ENCODE data around the gene CD83. TPM values are rescaled to one million over a fixed set of nuclear protein-coding genes. Genes with fewer than 3 reads are reported as not detected.

Gene CD83
- total RNA-seq, 1 experiment from 2014 or later: 1.0 TPM

DNA sequence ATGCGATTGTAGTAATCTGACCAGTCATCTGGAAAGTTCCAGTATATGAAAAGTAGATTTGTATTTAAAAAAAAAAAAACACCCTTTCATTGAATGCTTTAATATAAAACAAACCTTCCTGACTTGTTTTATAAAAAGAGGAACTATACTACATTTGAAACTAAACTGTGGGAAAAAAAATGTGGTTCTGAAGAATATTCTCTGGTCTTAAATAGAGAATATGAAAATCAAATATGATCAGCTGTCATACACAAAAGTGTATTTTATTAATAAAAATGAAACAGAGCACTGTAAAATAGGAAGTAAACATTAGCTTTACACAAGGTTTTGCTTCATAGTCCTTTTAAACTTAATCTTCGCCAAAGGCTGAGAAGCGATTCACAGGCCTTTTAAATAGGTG lies 25.3 kb upstream of the CD83 start:
- no peak overlapping the region for H3K4me3 ChIP-seq (ENCODE audit: low read depth, low read length)
- no peaks in the 10 kb centered on the region for H3K4me1 Mint-ChIP-seq (ENCODE audit: low read depth, unreplicated experiment)
- H3K36me3 ChIP-seq (ENCODE audit: control insufficient read depth, insufficient read depth, low read length): no peaks in the 10 kb centered on the region
- intact Hi-C loops (cut with micrococcal nuclease; ENCODE audit: unreplicated experiment): no loop called here
- H3K27me3 Mint-ChIP-seq (ENCODE audit: insufficient read depth, unreplicated experiment): peaks cover 3% of the 10 kb centered on the region
- H3K36me3 Mint-ChIP-seq (ENCODE audit: insufficient read depth, unreplicated experiment): no peaks in the 10 kb centered on the region
- ChIA-PET CTCF (no interaction called here), POLR2A (no interaction called here)
- H3K9me3 ChIP-seq: no peaks in the 10 kb centered on the region
- DNase-seq: no peak
- no peaks in the 10 kb centered on the region for H3K4me1 ChIP-seq
- H3K27ac Mint-ChIP-seq (ENCODE audit: unreplicated experiment): no peak overlapping the region
- peaks cover 10% of the 10 kb centered on the region for H3K9me3 Mint-ChIP-seq (ENCODE audit: unreplicated experiment)
- BruUV-seq (replicated peaks): no TSS peak
- H3K4me3 Mint-ChIP-seq (ENCODE audit: unreplicated experiment): no peak overlapping the region
- TF ChIP-seq, protein P1, sequence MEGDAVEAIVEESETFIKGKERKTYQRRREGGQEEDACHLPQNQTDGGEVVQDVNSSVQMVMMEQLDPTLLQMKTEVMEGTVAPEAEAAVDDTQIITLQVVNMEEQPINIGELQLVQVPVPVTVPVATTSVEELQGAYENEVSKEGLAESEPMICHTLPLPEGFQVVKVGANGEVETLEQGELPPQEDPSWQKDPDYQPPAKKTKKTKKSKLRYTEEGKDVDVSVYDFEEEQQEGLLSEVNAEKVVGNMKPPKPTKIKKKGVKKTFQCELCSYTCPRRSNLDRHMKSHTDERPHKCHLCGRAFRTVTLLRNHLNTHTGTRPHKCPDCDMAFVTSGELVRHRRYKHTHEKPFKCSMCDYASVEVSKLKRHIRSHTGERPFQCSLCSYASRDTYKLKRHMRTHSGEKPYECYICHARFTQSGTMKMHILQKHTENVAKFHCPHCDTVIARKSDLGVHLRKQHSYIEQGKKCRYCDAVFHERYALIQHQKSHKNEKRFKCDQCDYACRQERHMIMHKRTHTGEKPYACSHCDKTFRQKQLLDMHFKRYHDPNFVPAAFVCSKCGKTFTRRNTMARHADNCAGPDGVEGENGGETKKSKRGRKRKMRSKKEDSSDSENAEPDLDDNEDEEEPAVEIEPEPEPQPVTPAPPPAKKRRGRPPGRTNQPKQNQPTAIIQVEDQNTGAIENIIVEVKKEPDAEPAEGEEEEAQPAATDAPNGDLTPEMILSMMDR (IDR thresholded peaks at IDR 0.05; ENCODE audit: insufficient read depth in 1 of 2, low read depth in 1 of 2, low read length in 1 of 2, severe bottlenecking in 1 of 2, unreplicated experiment in 1 of 2): no peak
- no peaks in the 10 kb centered on the region for H3K27me3 ChIP-seq (replicated peaks; ENCODE audit: control insufficient read depth, insufficient read depth, low read length)

DNA sequence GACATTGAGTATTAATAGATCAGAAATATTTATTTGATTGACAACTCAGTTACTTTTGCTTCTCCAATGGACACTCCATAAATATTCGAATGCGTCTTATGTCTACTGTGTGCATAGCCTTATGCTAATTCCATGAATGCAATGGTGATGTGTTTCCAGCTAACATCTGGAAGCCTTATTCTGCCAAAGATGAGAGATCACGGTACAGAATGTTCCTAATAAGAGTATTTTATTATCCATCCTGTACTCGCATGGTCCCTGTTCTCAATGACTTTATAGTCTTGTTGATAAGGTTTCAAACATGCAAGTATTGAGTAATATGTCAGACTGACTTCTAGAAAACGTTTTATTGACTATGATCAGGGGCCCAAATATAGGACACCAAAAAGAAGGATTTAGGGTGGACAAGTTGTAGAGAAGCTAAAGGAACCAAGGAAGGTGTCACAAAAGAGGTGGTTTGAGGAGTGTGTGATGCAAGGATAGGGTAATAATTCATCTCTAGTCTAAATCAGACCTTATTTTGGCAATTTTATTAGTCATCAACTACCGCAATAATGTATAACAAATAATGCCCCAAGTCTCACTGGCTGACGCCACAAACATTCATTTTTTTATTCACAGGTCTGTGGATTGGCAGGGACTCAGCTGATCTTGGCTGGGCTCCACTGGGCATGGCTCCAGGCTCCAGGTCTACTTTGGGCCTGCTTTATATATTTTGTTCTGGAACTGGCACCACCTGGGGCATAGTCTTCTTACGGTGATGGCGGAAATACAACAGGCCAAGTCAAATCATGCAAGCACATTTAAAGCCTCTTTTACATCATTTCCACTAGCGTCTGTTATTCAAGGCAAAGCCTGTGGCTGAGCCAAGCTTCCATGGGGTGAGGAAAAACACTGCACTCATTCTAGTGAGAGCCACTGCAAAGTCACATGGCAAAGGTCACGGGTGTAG lies 24.5 kb upstream of the CD83 start:
- Mint-ChIP-seq H3K9me3 (ENCODE audit: unreplicated experiment) (peaks cover 10% of the 10 kb centered on the region), H3K27me3 (ENCODE audit: insufficient read depth, unreplicated experiment) (peaks cover 3% of the 10 kb centered on the region), H3K36me3 (ENCODE audit: insufficient read depth, unreplicated experiment) (no peaks in the 10 kb centered on the region), H3K4me3 (ENCODE audit: unreplicated experiment) (no peak overlapping the region), H3K4me1 (ENCODE audit: low read depth, unreplicated experiment) (no peaks in the 10 kb centered on the region), H3K27ac (ENCODE audit: unreplicated experiment) (no peak overlapping the region)
- no peak for DNase-seq
- Histone ChIP-seq H3K36me3 (ENCODE audit: control insufficient read depth, insufficient read depth, low read length) (no peaks in the 10 kb centered on the region), H3K27me3 (replicated peaks; ENCODE audit: control insufficient read depth, insufficient read depth, low read length) (no peaks in the 10 kb centered on the region), H3K9me3 (no peaks in the 10 kb centered on the region), H3K4me3 (ENCODE audit: low read depth, low read length) (no peak overlapping the region), H3K4me1 (no peaks in the 10 kb centered on the region)
- intact Hi-C loops (cut with micrococcal nuclease; ENCODE audit: unreplicated experiment): no loop called here
- TF ChIP-seq, protein P1 (IDR thresholded peaks at IDR 0.05; ENCODE audit: insufficient read depth in 1 of 2, low read depth in 1 of 2, low read length in 1 of 2, severe bottlenecking in 1 of 2, unreplicated experiment in 1 of 2): no peak
- no TSS peak for BruUV-seq (replicated peaks)
- CTCF ChIA-PET: no interaction called here
- POLR2A ChIA-PET: no interaction called here

DNA sequence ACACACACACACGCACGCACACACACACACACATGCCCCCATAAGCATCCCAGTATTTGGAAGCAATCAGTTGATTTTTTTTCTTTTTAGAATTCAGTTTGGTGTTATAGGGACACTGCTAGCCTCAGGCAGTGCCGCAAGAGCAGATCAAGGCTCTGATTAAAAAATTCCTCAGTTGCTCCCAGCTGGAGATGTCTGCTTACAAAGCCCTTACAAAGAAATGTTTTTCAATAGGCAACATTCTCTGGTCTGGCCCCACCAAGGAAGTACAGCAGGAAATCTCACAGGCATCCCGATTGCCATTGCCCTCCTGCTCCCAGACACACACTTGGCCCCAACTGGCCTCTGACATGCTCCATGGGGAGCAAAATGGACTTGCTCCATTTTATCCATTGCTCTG lies 22.9 kb upstream of the CD83 start:
- BruUV-seq (replicated peaks): no TSS peak
- H3K4me1 Mint-ChIP-seq (ENCODE audit: low read depth, unreplicated experiment): no peaks in the 10 kb centered on the region
- H3K27ac Mint-ChIP-seq (ENCODE audit: unreplicated experiment): no peak overlapping the region
- Histone ChIP-seq H3K9me3 (no peaks in the 10 kb centered on the region), H3K4me1 (no peaks in the 10 kb centered on the region), H3K36me3 (ENCODE audit: control insufficient read depth, insufficient read depth, low read length) (no peaks in the 10 kb centered on the region), H3K4me3 (ENCODE audit: low read depth, low read length) (no peak overlapping the region), H3K27me3 (replicated peaks; ENCODE audit: control insufficient read depth, insufficient read depth, low read length) (no peaks in the 10 kb centered on the region)
- no peak overlapping the region for H3K4me3 Mint-ChIP-seq (ENCODE audit: unreplicated experiment)
- H3K9me3 Mint-ChIP-seq (ENCODE audit: unreplicated experiment): peaks cover 10% of the 10 kb centered on the region
- H3K27me3 Mint-ChIP-seq (ENCODE audit: insufficient read depth, unreplicated experiment): no peaks in the 10 kb centered on the region
- intact Hi-C loops (cut with micrococcal nuclease; ENCODE audit: unreplicated experiment): no loop called here
- ChIA-PET POLR2A (no interaction called here), CTCF (no interaction called here)
- TF ChIP-seq, protein P1 (IDR thresholded peaks at IDR 0.05; ENCODE audit: insufficient read depth in 1 of 2, low read depth in 1 of 2, low read length in 1 of 2, severe bottlenecking in 1 of 2, unreplicated experiment in 1 of 2): no peak
- H3K36me3 Mint-ChIP-seq (ENCODE audit: insufficient read depth, unreplicated experiment): no peaks in the 10 kb centered on the region
- no peak for DNase-seq

Measured in Caco-2 (cell line).